Left colon (tissue), 2 donors: ENCODE results near the gene POLR1G. TPM values are rescaled to one million over a fixed set of nuclear protein-coding genes. Genes with fewer than 3 reads are reported as not detected.
"Not testable (repeated sequence)": the region's sequence is repeated elsewhere in the genome, so short reads cannot be mapped to it uniquely, and the experiment has no call there.

Experiments used
- ATAC-seq: fragments of 200-7000 bp; cut with Tn5 transposase; one replicate; pipeline ENCODE4 v1.9.1; 2020; ENCODE audit warnings: mild to moderate bottlenecking, moderate library complexity
- DNase-seq, 2 donors: peaks; one replicate each; pipeline ENCODE4 v3.0.0-alpha.2; 2020
- intact Hi-C, 2 donors: fragments of 100-400 bp; cut with DNase I in 1 of 2; cut with micrococcal nuclease in 1 of 2; formaldehyde crosslinking; loops; one replicate each; pipeline versions ENCODE4 v1.11.2 to v1.14.0; 2022; cut with DNase I, micrococcal nuclease
- total RNA-seq, 2 donors: library from RNA; stranded (reverse); fragmentation: NEBNext Ultra II Directional; extraction: Animal tissue kit (Norgen Biotek cat#: 25700); gene quantifications; one replicate each; pipeline ENCODE4 v1.2.1, GENCODE V29; 2021
- donor health status: DM: no; HTN: no; CAD: no.
- donor health status: DM: yes; HTN: yes; CAD: no.

Gene POLR1G
- total RNA-seq, 2 donors from 2014 or later = 3.0 to 3.2 TPM

DNA sequence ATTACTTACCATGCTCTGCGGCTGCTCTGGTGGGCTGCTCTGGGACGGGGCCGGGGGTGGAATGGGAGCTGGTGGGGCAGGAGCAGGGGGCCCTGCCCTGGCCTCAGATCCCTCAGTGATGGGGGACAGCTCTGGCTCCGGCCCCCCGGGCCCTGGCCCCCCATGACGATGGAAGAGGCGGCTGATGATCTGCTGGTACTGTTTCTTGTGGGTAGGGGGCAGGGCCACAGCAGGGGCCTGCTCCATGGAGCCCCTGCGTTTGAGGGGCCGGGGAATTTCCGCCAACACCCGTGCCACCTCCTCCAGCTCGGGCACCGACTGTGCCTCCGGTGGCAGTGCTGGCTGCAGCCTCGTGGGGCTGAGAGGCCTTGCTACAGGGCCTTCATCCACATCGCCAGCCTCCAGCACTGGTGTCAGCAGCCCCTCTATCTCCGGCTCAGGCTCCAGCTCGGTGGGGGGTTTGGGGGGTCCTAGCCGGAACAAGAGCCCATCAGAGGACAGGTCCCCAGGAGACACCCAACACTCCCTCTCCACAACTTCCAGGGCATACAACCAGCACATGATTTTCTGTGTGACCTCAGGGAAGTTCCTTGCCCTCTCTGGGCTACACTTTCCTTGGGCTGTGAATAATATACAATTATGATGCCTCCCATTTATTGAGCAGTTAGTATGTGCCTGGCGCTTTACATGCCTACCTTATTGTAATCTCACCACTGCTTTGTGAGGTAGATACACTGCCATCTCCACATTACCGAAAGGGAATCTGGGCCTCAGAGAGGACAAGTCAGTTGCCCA is 14.4 kb upstream of the POLR1G start:
- intact Hi-C loops = no loop called here
- no peak for DNase-seq
- no peak for ATAC-seq

GRCh38 chr19:45395821-45396617 is 10.4 kb upstream of the POLR1G start:
- ATAC-seq = no peak
- intact Hi-C loops = no loop called here
- no peak for DNase-seq

DNA sequence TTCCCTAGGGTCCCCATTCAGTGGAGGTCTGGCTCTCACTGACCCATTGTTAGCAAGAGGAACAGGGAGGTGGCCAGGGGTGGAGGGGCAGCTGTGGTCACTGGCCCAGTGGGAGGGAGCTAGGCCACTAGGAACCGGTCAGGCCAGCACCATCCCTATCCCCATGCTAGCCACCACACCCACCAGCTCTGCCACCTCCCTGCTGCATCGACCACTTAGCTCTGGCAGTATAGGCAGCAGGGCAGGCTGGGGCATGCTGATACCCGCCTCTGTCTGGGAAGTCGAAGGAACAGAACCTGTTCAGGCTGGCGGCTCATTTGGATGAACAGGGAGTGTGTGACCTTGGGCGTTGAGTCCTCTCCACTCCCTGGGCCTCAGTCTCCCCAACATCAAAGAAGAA is 6.3 kb upstream of the POLR1G start:
- intact Hi-C loops = no loop called here
- ATAC-seq (no peak), DNase-seq (no peak)

GRCh38 chr19:45401815-45402214 is 4.6 kb upstream of the POLR1G start:
- ATAC-seq = no peak

GRCh38 chr19:45402298-45403061 is 4.0 kb upstream of the POLR1G start:
- intact Hi-C loops = no loop called here
- ATAC-seq (peak; percentile 14), DNase-seq (peak; percentile 63 to 67)

More at GRCh38 chr19:45401815-45402214, 4.6 kb upstream of the POLR1G start:
- intact Hi-C loops = no loop called here
- DNase-seq = no peak

GRCh38 chr19:45403272-45403671 is 3.2 kb upstream of the POLR1G start:
- DNase-seq = no peak
- intact Hi-C loops = no loop called here
- no peak for ATAC-seq

DNA sequence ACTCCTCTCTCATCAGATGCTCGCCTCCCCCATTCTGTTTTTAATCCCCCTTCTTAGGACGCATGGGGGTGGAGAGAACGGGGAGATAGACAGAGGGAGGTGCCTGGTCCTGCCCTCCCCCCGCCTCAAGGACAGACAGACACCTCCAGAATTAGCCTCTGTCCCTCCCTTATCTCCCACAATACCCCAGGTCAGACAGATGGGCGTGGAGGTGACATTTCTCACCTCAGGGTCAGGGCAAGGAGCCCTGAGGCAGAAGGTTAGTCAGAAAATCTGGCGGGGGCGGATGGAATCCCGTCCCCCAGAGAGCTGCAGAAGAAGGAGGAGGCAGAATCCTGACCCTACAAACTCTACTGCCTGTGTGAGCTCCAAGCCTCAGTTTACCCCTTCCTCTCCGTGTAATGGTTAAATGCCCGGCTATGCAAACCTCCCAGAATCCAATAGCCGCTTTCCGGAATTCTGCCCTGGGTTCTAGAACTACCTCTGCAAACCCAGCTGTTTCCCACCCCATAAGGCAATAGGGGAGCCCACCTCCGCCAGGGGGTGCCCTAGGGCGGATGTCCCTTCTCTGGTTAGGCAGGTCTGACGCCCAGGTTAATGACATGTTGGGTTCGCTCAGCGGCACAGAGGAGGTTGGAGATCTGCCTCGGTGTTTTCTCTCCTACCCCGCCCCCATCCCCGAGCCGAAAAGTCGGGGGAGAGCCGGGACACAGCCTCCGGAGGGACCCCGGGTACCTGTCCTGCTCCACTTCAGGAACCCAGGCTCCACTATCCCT is 2.5 kb upstream of the POLR1G start:
- DNase-seq (peak; percentile 76 to 86), ATAC-seq (peak; percentile 26)
- intact Hi-C loops = no loop called here

DNA sequence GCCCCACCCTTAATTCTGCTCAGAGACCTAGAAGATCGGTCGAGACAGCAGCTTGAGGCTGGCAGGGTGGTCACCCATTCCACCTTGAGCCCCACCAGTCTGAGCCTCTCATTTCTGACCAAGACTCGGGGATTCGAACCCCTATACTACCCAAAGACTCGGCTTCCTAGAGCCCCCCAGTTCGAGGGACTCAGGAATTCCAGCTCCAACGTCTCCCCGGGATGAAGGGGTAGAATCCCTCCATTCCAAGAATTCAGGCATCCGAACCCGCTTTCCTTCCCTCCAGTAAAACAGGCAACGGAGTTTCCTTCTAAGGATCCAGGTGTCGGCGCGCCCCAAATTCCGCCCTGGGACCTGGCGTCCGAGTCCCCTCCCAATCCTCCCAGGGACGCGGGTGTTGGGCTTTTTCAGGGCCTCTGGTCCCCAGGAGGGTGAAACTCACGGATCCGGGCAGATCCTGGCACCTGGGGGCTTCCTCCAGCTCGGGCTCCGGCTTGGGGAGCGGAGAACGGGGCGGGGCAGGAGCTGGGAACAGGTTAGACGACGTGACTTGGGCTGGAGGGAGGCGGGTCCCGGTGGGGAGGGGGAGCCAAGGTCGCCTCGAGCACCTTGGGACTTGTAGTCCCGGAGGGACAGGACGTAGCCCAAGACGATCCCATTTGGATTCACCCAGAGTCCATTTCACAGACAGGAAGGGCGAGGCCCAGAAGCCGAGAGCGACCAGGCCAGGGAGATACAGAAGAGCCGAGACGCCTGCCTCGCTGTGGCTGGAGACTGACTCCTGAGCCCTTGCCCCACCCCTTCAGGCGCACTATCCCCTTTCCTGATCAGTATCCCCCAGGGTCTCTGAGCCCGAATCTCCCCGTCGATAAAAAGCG is 1.6 kb upstream of the POLR1G start, which contains the start of gene PPP1R13L:
TSS of gene PPP1R13L (minus strand) at position 513 of the 878 bp plus-strand sequence. CDS start 6,751 bp downstream, outside the sequence.
- intact Hi-C loops = no loop called here
- ATAC-seq (peak; percentile 76), DNase-seq (peak; percentile 92 to 94)

DNA sequence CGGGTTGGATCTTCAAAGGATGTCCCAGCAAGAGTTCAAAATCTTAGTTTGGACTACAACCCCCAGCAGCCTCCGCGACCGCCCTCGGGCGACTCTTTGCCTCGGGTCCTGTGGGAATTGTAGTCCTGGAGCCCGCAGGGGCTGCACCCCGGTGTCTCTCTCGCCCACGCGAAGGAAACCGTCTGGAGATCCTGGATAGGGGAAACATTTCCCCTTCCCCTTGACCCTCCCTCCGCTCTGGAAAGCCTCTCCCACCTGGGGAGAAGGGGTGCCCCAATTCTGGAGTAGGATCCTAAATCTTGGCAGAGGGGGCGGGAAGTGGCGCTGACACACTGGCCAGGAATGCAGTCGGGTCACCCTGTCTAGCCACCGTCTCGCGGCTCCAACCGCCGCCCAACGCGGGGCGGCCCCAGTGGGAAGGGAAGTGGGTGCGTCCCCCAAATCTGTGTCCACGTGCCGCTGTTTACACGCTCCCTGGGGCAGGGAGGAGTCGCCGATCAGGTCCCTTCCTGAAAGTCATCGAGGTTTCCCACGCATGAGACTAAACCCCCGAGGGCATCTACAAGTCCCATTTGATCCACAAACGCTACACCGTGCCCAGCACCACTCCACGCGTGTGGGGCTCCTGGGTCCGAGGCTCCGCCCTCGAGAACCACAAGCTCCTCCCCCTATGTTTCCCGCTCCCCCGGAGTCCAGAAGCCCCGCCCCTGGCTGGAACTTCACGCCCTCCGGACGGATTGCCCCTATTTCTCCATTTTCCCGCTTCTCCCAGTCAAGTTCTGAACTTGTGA is 814 bp upstream of the POLR1G start:
- intact Hi-C loops = no loop called here
- DNase-seq = peak; percentile 91 to 92

DNA sequence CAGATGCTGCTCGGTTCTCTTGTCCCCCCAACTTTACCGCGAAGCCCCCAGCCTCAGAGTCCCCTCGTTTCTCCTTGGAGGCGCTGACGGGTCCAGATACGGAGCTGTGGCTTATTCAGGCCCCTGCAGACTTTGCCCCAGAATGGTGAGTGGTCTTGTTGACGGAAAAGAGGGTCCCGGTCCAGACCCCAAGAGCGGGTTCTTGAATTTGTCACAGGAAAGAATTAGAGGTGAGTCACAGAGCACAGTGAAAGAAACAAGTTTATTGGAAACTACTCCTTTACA is 589 bp downstream of the POLR1G start:
- no peak for DNase-seq
- intact Hi-C loops = no loop called here
- no peak for ATAC-seq

More for the DNA sequence above, 814 bp upstream of the POLR1G start:
- ATAC-seq = peak; percentile 69

DNA sequence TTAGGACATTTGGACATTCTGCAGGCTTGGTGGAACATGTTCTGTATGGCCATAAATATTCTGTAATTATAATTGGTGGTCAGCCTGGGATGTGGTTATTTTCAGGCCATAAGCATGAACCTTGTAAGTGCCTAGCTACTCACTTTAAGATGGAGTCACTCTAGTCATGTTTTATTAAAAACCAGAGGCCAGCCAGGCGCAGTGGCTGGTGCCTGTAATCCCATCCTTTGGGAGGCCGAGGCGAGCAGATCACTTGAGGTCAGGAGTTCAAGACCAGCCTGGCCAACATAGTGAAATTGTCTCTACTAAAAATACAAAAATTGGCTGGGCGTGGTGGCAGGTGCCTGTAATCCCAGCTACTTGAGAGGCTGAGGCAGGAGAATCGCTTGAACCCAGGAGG is 1.1 kb downstream of the POLR1G start:
- ATAC-seq, DNase-seq, intact Hi-C loops: not testable (repeated sequence)

GRCh38 chr19:45408121-45408520 is 1.7 kb downstream of the POLR1G start:
- DNase-seq (no peak), ATAC-seq (no peak)
- intact Hi-C loops = no loop called here

- intact Hi-C loops = no loop called here
- DNase-seq (no peak), ATAC-seq (no peak)
Measured at GRCh38 chr19:45408830-45409556, 2.5 kb downstream of the POLR1G start.

DNA sequence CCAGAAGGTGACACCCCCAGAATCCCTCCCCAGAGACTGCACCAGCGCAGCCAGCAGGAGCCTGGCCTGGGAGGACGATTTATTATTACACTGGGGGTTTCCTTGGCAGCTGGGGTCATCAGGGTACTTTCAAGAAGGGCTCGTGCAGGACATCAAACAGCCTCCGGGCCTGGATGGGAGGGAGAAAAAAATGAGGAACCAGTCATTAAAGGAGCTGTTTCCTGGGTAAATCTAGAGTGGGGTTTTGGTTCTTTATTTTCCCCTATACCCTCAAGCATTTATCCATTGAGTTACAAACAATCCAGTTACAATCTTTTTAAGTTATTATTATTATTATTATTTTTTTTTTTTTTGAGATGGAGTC is 3.1 kb downstream of the POLR1G start:
- ATAC-seq (no peak), DNase-seq (no peak)
- intact Hi-C loops = no loop called here

GRCh38 chr19:45410330-45410729 is 3.9 kb downstream of the POLR1G start:
- ATAC-seq, intact Hi-C loops, DNase-seq: not testable (repeated sequence)

- ATAC-seq = no peak
- no peak for DNase-seq
- intact Hi-C loops = no loop called here
Measured at GRCh38 chr19:45413497-45413896, 7.1 kb downstream of the POLR1G start.
